Stimulated activated CD8-positive, alpha-beta memory T cell treated with anti-CD3 and anti-CD28 coated beads, Interleukin-7, amount 100 ng/mL, for 4 hours (primary cell): ENCODE results near the gene MAPK8.
"Not testable (repeated sequence)": the region's sequence is repeated elsewhere in the genome, so short reads cannot be mapped to it uniquely, and the experiment has no call there.

Source experiments
- DNase-seq, 2 donors: peaks; one replicate each; pipeline ENCODE4 v3.0.0-alpha.2; 2020; ENCODE audit warnings: low read depth in 2 of 2

Gene MAPK8

DNA sequence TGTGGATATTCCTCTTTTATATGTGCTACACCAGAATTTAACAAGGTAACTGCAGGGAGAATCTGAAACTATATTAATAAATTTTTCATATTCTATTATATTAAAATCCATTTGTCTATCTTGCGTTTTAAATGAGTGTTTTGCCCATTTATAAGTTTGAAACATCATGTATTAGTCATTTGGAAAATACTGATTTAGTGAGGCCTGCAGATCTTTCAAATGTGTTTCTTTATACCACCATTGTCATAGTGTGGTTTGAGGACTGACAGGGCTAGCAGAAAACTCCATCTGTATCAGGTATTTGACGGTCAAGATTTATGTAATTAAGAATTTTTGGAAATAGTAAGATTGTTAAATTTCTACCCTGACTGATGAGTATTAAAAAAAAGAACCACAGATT is 29.3 kb downstream of the MAPK8 start:
- no peak for DNase-seq

DNA sequence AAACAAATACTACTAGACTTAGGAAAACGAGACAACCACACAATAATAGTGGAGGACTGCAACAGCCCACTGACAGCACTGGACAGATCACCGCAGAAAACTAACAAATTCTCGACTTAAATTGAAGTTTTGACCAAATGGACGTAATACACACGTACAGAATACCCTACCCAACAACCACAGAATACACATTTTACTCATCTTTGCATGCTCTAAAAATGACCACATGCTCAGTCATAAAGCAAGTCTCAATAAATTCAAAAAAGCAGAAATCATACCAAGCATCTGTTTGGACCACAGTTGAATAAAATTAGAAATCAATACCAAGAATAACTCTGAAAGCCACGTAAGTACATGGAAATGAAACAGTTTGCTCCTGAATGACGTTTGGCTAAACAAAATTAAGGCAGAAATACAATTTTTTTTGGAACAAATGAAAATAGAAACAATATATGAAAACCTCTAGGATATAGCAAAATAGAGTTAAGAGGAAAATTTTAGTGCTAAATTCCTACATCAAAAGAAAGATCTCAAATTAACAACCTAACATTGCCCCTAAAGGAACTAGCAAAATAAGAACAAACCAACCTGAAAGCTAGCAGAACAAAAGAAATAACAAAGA is 30.6 kb downstream of the MAPK8 start:
- no peak for DNase-seq

DNA sequence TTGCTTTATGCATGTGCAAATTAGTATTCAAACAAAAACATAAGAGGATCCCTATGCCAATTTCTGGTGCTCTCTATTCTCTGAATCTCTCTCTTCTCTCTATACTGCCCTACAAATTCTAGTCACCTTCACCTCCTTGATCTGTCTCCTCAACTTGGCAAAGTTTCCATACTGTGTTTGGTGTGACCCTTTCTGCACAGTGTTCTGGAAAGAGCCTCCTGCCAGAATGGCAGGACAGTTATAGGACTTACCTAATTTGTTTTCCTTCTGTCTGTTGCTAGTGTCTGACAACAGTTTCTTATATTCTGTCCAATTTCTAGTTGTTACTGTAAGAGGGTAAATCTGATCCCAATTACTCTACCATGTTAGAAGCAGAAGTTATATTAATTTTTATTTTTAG is 34.3 kb downstream of the MAPK8 start:
- DNase-seq = no peak

DNA sequence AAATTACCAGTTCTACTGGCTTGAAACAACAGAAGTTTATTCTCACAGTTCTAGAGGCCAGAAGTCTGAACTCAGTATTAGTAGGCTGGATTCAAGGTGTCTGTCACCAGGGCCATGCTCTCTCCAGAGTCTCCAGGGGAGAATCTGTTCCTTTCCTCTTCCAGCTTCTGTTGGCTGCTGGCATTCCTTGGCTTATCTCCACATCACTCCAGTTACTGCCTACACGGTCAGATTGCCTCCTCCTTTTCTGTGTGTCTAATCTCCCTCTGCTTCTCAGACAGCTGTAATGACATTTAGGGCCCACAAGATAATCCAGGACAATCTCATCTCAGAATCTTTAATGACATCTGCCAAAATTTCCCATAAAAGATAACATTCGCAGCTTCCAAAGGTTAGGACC is 36.6 kb downstream of the MAPK8 start:
- DNase-seq = no peak

DNA sequence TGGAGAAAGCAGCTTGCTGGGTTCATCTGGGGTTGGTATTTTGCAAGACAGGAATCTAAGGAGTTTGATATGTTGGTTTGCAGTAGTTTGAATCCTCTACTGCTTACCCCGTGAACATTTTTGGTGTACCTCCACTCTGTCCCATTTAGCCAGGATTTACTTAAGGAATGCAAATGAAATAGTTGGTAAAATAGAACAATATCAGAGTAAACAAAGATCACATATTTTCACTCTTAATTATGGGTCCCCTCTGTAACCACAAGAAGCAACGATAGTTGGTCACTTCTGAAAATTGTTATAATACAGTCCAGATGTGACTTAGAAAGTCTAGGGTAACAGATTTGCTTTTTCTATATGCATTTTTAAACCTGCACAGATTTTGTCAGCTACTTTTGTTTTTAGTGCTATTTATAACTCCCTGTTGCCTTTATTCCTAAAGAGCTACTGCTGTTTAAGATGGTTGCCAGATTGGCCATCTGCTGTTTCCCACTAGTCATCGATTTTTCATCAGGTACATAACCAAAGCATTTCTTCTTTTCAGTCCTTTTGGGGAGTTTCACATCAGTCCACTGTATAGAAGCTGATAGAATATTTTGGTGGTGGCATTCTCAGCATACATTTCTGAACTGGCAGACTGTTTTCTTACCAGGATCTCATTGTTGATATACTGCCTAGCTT is 37.6 kb downstream of the MAPK8 start:
- DNase-seq = no peak

DNA sequence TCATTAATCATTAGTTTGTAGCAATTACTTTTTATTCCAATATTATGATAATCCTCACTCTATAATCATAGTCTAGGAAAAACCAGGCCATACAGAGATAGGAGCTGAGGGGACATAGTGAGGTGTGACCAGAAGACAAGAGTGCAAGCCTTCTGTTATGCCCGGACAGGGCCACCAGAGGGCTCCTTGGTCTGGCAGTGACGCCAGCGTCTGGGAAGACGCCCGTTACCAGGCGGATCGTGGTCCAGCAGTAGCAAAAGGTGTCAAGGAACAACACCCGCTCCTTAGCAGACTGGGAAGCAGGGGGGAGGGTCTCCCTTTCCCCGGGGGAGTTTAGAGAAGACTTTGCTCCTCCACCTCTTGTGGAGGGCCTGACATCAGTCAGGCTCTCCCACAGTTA is 39.8 kb downstream of the MAPK8 start:
- not testable (repeated sequence) for DNase-seq

DNA sequence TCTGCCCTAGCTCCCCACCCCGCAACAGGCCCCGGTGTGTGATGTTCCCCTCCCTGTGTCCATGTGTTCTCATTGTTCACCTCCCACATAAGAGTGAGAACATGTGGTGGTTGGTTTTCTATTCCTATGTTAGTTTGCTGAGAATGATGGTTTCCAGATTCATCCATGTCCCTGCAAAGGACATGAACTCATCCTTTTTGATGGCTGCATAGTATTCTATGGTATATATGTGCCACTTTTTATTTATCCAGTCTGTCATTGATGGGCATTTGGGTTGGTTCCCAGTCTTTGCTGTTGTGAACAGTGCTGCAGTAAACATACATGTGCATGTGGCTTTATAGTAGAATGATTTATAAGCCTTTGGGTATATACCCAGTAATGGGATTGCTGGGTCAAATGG is 41.1 kb downstream of the MAPK8 start:
- DNase-seq = not testable (repeated sequence)

DNA sequence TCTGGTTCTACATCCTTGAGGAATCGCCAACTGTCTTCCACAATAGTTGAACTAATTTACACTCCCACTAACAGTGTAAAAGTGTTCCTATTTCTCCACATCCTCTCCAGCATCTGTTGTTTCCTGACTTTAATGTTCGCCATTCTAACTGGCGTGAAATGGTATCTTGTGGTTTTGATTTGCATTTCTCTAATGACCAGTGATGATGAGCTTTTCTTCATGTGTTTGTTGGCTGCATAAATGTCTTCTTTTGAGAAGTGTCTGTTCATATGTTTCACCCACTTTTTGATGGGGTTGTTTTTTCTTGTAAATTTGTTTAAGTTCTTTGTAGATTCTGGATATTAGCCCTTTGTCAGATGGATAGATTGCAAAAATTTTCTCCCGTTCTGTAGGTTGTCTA is 41.5 kb downstream of the MAPK8 start:
- DNase-seq = not testable (repeated sequence)

DNA sequence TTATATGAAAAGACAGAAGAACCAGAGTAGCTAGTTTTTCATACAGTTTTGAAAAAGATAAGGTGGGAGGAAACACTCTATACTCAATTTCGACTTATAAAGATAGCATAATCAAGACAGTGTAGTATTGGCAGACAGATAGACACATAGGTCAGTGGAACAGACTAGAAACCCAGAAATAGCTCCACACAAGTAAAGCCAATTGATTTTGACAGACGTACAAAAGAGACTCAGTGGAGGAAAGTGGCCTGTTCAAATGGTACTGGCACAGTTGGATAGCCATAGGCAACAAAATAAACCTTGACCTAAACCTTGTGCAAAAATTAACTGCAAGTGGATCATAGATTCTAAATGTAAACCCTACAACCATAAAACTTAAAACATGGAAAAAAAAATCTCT is 46.8 kb downstream of the MAPK8 start:
- no peak for DNase-seq

DNA sequence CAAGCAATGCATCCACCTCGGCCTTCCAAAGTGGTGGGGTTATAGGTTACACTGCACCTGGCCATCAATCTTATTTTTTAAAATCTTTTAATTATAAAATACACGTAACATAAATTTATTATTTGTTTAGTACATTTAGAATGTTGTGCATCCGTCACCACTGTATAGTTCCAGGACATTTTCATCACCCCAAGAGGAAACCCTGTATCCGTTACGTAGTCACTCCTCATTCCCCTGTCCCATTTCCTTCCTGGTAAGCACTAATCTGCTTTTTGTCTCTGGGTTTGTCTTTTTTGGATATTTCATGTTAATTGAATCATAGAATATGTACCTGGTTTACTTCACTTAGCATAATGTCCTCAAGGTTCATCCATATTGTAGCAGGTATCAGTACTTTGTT is 51.2 kb downstream of the MAPK8 start:
- DNase-seq = no peak

DNA sequence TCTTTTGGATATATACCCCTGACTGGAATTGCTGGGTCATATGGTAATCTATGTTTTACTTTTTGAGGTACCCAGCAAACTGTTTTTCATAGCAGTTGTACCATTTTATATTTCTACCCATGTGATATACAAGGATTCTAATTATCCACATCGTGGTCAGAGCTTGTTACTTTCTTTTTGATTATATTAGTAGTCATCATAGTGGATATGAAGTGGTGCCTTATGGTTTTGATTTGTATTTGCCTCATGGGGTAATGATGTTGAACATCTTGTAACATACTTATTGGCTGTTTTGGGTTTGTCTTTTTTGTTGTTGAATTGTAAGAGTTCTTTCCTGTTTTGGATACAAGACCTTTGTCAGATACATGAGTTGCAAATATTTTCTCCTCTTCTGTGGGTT is 51.7 kb downstream of the MAPK8 start:
- no peak for DNase-seq

DNA sequence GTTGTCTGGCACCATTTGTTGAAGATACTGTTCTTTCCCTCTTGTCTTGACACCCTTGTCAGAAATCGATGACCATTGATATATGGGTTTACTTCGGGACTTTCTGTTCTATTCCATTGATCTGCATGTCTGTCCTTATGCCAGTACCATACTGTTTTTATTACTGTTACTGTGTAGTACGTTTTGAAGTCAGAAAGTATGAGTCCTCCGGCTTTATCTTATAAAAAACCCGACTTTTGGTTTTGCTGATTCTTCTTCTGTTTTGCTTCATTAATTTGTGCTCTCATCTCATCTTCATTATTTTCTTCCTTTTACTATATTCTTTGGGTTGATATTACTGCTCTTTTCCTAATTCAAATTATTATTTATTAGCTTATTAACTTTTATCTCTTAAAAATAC is 52.4 kb downstream of the MAPK8 start:
- no peak for DNase-seq

DNA sequence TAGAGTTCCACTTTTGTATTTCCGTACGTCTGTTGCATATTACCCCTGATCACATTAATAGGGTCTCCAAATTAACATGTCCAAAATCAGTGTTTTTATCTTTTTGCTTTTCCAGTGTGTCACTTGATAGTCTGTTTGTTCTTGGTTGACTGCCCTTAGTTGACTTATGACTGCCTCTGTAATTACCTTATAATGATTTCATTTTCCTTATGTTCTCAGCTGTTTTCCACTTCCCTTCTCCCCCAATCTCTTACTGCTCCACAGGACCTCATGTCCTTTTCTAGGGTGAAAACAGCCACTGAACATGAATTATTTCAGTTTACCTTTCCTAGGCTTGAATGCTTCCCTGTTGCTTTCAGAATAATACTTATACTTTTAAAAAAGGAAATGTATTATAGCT is 54.7 kb downstream of the MAPK8 start:
- no peak for DNase-seq

DNA sequence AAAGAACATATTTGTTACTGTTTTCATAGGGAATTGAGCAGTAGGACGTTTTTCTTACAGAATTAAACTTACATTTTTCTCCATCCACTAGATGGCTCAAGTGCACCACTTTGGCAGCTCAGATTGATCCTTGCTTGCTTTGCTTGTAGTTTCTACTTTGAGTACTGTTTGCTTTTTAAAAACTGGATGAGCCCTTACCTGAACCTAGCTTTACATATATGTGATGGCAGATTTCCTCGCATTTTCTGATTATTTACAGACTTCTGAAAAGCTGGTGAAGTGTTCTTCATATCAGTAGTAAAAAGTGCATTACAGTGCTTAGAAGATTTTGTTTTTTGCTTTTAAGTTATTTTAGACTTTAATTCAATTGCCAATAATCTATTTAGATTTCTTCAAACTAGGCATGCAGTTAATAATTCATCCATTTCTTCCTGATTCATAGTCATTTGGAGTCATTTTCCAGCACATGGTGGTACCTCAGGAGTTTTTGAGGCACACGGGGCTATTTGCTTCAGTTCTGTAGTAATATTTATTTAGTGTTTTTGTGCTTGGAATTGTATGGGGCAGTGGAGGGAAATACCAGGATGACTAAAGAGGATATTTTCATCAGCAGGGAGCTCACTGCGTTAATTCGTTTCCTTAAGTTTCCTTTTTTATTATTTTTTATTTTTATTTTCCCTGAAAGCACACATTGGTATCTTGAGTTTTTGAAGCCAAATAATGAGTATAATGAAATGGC is 57.3 kb downstream of the MAPK8 start:
- DNase-seq = no peak

DNA sequence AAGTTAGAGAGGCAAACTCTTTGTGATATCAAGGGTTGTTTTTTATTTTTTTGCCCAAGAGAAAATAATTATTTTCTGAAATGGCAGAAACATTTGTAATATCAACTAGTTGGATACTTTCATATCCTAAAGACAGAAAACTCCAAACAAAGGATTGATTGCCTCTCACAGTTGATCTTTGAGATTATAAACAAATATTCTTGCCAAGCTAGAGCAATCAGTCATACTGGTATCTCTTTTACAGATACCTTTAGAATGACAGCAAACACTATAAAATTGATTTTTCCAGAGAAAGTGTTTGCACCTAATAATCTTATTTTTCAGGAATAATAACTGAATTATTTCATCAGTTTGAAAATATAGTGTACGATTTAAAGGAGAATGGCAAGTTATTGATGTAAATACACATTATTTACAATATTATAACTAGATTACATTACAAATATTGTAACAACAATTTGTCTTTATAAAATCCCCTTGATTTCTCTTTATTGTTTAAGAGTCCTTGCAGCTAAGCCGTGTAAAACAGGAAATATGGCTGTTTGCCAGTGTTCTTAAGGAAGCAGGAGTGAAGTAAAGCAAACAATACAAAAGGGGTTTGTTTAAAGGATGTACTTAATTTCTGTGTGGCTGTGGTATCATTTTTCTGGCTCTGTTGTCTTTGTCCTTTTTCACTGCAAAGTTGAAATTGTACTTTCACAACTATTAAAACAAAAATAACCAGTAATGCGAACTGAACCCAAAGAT is 58.4 kb downstream of the MAPK8 start:
- no peak for DNase-seq

DNA sequence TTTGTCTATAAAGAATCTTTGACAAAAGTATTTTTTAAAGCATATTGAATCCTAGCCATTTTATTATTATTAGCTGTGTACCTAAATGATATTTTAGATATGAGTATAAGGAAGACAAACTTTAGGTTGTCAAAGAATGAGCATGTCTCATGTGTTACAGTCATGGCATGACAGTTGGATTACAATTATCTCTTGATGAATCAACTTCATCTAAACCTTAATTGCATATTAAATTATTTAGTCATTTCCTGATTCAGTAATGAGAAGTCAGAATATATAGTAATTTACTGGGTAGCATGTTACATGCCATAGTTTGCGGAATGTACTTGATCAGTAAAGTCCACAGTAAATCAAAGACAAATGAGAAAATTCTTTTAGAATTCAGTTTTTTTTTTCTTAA is 59.2 kb downstream of the MAPK8 start:
- DNase-seq = no peak

DNA sequence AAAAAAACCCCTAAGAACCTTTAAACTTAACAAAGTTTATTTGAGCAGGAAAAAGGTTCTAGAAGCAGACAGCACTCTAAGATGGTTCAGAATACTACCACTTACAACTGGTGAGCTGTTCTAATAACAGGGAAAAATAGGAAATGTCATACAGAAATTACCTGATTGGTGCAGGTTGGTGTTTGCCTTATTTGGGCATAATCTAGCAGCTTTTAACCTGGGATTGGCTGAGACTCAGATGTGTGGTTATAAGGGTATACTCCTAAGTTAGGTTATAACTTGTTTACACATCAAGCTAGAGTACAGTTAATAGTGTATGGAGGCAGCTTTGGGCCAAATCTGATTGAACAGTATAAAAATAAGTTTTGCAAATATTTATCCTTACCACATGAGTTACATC is 59.8 kb downstream of the MAPK8 start:
- no peak for DNase-seq

DNA sequence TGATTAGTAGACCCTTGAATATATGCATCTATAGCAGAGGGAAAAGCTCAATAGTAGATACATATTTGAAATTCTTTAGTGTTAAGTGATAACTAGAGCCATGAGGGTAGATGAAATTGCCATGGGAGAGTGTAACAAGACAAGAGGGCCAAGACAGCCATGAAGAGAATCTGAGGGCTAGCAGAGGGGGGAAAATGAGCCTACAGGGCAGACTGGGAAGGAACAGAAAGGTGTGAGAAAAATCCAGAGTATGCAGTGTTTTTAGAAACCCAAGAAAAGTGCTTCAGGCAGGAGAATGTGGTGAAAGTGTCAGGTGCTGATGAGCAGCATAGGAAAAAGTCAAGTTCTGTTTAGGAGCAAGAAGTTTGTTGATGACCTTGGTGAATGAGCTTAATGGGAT is 63.0 kb downstream of the MAPK8 start:
- no peak for DNase-seq

DNA sequence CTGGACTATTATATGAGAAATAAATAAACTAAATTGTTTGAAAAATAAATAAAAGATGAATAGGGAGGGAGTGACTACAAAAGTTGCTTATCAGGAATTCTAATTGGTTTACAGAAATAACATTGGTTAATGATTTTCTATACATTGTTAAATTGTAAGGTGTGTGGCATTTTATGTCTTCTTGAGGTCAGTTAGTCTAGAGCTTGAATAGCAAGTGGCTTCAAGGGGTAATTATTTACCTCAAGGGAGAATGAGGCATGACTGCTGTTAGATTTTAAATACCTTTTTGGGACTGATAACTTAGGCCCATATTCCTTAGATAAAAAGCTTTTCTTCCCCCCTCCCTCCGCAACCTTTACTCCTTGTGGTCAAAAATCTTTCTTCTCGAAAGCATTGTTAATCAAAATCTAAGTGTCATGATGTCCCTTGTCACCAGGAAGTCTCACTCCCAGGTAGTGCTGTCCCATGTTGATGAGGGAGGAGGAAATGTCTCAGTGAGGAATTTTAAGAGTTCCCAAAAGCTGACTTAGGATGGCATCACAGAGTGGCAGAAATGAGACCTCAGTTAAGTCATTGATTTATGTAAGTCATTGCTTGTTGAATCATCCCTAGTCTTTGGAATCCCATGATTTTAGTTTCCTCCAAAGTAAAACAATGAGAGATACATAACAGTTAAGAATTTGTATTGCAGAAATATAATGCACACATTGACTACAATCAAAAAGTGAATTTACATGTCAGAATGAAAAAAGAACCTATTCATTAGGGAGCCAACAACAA is 71.5 kb downstream of the MAPK8 start:
- no peak for DNase-seq

DNA sequence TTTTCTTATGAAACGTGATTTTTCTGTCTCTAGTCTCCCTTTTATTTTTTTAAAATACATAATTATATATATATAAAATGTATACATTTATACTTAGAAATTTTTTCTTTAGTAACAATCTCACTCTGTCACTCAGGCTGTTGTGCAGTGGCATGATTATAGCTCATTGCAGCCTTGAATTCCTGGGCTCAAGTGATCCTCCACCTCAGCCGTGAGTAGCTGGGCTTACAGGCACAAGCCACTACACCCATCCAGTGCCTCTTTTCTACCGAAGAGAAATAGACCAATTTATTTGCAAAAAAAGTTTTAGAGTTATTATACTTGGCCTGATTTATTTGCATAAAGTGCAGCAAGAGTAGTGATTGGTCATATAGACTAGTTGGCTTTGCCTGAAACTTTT is 72.2 kb downstream of the MAPK8 start:
- DNase-seq = no peak

DNA sequence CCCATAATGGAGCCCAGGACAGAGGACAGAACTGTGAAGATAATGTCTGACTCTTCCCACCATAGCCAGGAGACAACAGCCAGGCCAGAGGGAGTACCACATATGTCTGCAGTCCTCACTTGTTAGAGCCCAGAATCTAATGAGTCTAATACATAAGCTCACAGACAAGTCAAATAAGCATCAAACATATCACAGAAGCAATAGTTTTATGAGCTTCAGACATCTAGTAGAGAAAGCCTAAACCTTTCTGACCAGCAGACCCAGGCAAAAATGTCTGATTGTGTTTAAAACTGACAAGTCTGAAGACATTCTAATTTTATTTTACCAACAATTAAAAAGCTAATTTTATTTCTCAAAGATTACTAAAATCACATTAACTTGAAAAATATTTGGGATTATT is 75.5 kb downstream of the MAPK8 start:
- DNase-seq = no peak

DNA sequence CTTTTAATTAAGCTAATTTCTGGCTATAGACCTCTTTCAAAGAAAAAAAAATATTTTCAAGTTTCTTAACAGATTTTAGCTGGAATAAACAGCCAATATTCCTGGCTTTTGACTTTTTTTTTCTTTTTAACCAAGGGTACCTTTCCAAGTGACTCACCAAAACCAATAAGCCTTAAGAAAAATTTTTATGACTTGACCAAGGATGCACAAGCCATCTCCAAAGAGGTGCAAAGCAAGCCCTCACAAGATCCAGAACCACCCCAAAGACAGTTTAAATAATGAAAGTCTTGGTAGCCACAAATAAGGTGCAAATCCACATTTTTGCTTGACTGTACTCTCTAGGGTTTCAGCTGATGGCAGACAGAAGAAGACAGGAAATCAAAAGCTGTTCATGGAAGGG is 76.5 kb downstream of the MAPK8 start:
- no peak for DNase-seq
